ENCODE results near the gene PPP1CA.

GRCh38 chr11:67366961-67367760 is 34.5 kb downstream of the PPP1CA start:
- TF ChIP-seq, protein P1, sequence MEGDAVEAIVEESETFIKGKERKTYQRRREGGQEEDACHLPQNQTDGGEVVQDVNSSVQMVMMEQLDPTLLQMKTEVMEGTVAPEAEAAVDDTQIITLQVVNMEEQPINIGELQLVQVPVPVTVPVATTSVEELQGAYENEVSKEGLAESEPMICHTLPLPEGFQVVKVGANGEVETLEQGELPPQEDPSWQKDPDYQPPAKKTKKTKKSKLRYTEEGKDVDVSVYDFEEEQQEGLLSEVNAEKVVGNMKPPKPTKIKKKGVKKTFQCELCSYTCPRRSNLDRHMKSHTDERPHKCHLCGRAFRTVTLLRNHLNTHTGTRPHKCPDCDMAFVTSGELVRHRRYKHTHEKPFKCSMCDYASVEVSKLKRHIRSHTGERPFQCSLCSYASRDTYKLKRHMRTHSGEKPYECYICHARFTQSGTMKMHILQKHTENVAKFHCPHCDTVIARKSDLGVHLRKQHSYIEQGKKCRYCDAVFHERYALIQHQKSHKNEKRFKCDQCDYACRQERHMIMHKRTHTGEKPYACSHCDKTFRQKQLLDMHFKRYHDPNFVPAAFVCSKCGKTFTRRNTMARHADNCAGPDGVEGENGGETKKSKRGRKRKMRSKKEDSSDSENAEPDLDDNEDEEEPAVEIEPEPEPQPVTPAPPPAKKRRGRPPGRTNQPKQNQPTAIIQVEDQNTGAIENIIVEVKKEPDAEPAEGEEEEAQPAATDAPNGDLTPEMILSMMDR (IDR thresholded peaks at IDR 0.05; ENCODE audit: insufficient read depth, low read depth, low read length), result no peak
- no peak for TF ChIP-seq EZH2 (IDR thresholded peaks at IDR 0.05; ENCODE audit: insufficient read depth, low read length)
